IMR-90 (cell line): Measurements from ENCODE around the gene RRAGD. TPM values are rescaled to one million over a fixed set of nuclear protein-coding genes. Genes with fewer than 3 reads are reported as not detected.

Experiments
- ATAC-seq: fragments of 200-7000 bp; cut with Tn5 transposase; 2 replicates; pipeline ENCODE4 v1.9.1; 2020; ENCODE audit warnings: low read depth, mild to moderate bottlenecking, moderate library complexity
- BruUV-seq: library from RNA; stranded (reverse); fragments of 400-500 nt; replicated peaks from 2 replicates; lab custom pipeline; 2021; lab: Mats Ljungman, UMichigan
- CTCF ChIA-PET: fragments of 300-600 bp; formaldehyde crosslinking; extraction: SDS; loops from one replicate; lab custom pipeline; 2021; ENCODE audit warnings: antibody characterized with exemption; lab: Yijun Ruan, JAX
- POLR2A ChIA-PET: fragments of 300-600 bp; sonication (Branson Sonifier 250); formaldehyde crosslinking; loops from one replicate; lab custom pipeline; 2022; ENCODE audit warnings: antibody characterized with exemption; ENCODE audit not compliant: unreplicated experiment; lab: Charles Lee
- DNase-seq: peaks from one replicate; pipeline ENCODE4 v3.0.0; 2013
- H2AFZ ChIP-seq: replicated peaks from 2 replicates; pipeline ENCODE3; 2013; ENCODE audit warnings: low read length, mild to moderate bottlenecking; ENCODE audit not compliant: poor library complexity
- H2AK5ac ChIP-seq: 2 replicates; pipeline ENCODE4 v1.6.1; 2013; ENCODE audit warnings: low read depth, low read length, inconsistent platforms
- H2AK9ac ChIP-seq: replicated peaks from 2 replicates; pipeline ENCODE3; 2013; ENCODE audit warnings: mild to moderate bottlenecking, low read depth, low read length, moderate library complexity; ENCODE audit not compliant: poor library complexity
- H2BK120ac ChIP-seq: 2 replicates; pipeline ENCODE4 v1.6.1; 2013; ENCODE audit warnings: low read depth, low read length, inconsistent platforms
- H2BK15ac ChIP-seq: 3 replicates; pipeline ENCODE4 v1.6.1; 2013; ENCODE audit warnings: low read depth, low read length, inconsistent platforms
- H2BK20ac ChIP-seq: 2 replicates; pipeline ENCODE4 v1.6.1; 2013; ENCODE audit warnings: low read depth, mild to moderate bottlenecking, inconsistent platforms, low read length, moderate library complexity
- H2BK5ac ChIP-seq: 2 replicates; pipeline ENCODE4 v1.6.1; 2013; ENCODE audit warnings: mild to moderate bottlenecking, low read depth, low read length, inconsistent platforms; ENCODE audit not compliant: poor library complexity, severe bottlenecking
- H3K14ac ChIP-seq: replicated peaks from 2 replicates; pipeline ENCODE4 v1.6.1; 2013; ENCODE audit warnings: low read depth, low read length, inconsistent platforms
- H3K18ac ChIP-seq: 2 replicates; pipeline ENCODE4 v1.6.1; 2013; ENCODE audit warnings: low read depth, low read length, control low read depth
- H3K23ac ChIP-seq: 2 replicates; pipeline ENCODE4 v1.6.1; 2013; ENCODE audit warnings: low read depth, low read length, inconsistent platforms
- H3K27ac ChIP-seq: 2 replicates; pipeline ENCODE4 v1.5.1; 2013; ENCODE audit warnings: mild to moderate bottlenecking, control low read depth, low read length; ENCODE audit not compliant: insufficient read depth
- H3K27me3 ChIP-seq: 2 replicates; pipeline ENCODE4 v1.6.1; 2013; ENCODE audit warnings: low read length; ENCODE audit not compliant: control insufficient read depth, insufficient read depth
- H3K36me3 ChIP-seq: 2 replicates; pipeline ENCODE4 v1.6.1; 2013; ENCODE audit warnings: low read length, mixed read lengths; ENCODE audit not compliant: control insufficient read depth, insufficient read depth
- H3K4ac ChIP-seq: 2 replicates; pipeline ENCODE4 v1.6.1; 2013; ENCODE audit warnings: low read depth, low read length, inconsistent platforms
- H3K4me1 ChIP-seq: 2 replicates; pipeline ENCODE4 v1.6.1; 2013; ENCODE audit warnings: low read length, mixed read lengths; ENCODE audit not compliant: control insufficient read depth, insufficient read depth
- H3K4me2 ChIP-seq: 2 replicates; pipeline ENCODE4 v1.6.1; 2013; ENCODE audit warnings: low read depth, mild to moderate bottlenecking, control low read depth, low read length, moderate library complexity
- H3K4me3 ChIP-seq: 2 replicates; pipeline ENCODE4 v1.5.1; 2013; ENCODE audit warnings: low read depth, mild to moderate bottlenecking, control low read depth, low read length, moderate library complexity; ENCODE audit not compliant: insufficient read depth
- H3K56ac ChIP-seq: 2 replicates; pipeline ENCODE4 v1.6.1; 2013; ENCODE audit warnings: low read length, inconsistent platforms; ENCODE audit not compliant: insufficient read depth; ENCODE audit errors: extremely low read depth
- H3K79me1 ChIP-seq, 2 experiments: 2 replicates each; pipeline ENCODE4 v1.6.1; 2013; ENCODE audit warnings: low read length in 2 of 2, inconsistent platforms in 1 of 2, low read depth in 1 of 2
- H3K9ac ChIP-seq: 2 replicates; pipeline ENCODE4 v1.6.1; 2013; ENCODE audit warnings: low read depth, low read length, control low read depth
- H3K9me1 ChIP-seq: 2 replicates; pipeline ENCODE4 v1.6.1; 2013; ENCODE audit warnings: low read length, inconsistent platforms; ENCODE audit not compliant: insufficient read depth
- H3K9me3 ChIP-seq: 2 replicates; pipeline ENCODE4 v1.6.1; 2013; ENCODE audit warnings: low read length; ENCODE audit not compliant: control insufficient read depth, insufficient read depth
- H4K20me1 ChIP-seq: 2 replicates; pipeline ENCODE4 v1.6.1; 2013; ENCODE audit warnings: low read length, inconsistent platforms; ENCODE audit not compliant: insufficient read depth
- H4K5ac ChIP-seq: 2 replicates; pipeline ENCODE4 v1.6.1; 2013; ENCODE audit warnings: mild to moderate bottlenecking, low read depth, low read length, control low read depth
- H4K8ac ChIP-seq, 2 experiments: 2 replicates each; pipeline ENCODE4 v1.6.1; 2013; ENCODE audit warnings: low read depth in 2 of 2, low read length in 2 of 2, control low read depth in 1 of 2, inconsistent platforms in 1 of 2
- H4K91ac ChIP-seq: 2 replicates; pipeline ENCODE4 v1.6.1; 2013; ENCODE audit warnings: low read depth, low read length, inconsistent platforms; ENCODE audit not compliant: insufficient read depth
- BHLHE40 ChIP-seq: fragments of 150-350 bp; IDR thresholded peaks from 2 replicates; pipeline ENCODE4 v1.6.1; 2016; ENCODE audit warnings: mild to moderate bottlenecking, low read depth, low read length
- ELK1 ChIP-seq: fragments of 150-350 bp; IDR thresholded peaks from 2 replicates; pipeline ENCODE4 v1.6.1; 2016; ENCODE audit warnings: low read depth, mild to moderate bottlenecking, low read length, moderate library complexity, borderline replicate concordance
- MAFK ChIP-seq: IDR thresholded peaks from 2 replicates; pipeline ENCODE4 v1.6.1; 2012; ENCODE audit warnings: low read depth, low read length, improper control_type of control experiment
- MAZ ChIP-seq: IDR thresholded peaks from 2 replicates; pipeline ENCODE4 v1.6.1; 2012; ENCODE audit warnings: low read depth, mild to moderate bottlenecking, low read length, improper control_type of control experiment, moderate library complexity, borderline replicate concordance
- MXI1 ChIP-seq: IDR thresholded peaks from 2 replicates; pipeline ENCODE4 v1.6.1; 2012; ENCODE audit warnings: low read depth, mild to moderate bottlenecking, low read length, moderate library complexity, borderline replicate concordance
- NFE2L2 ChIP-seq: fragments of 150-350 bp; IDR thresholded peaks from 2 replicates; pipeline ENCODE4 v1.6.1; 2016; ENCODE audit warnings: low read depth, mild to moderate bottlenecking, low read length
- POLR2A ChIP-seq: IDR thresholded peaks from 2 replicates; pipeline ENCODE4 v1.6.1; 2012; ENCODE audit warnings: mild to moderate bottlenecking, low read depth, low read length
- RAD21 ChIP-seq: IDR thresholded peaks from 2 replicates; pipeline ENCODE4 v1.6.1; 2012; ENCODE audit warnings: low read length, improper control_type of control experiment
- RCOR1 ChIP-seq: IDR thresholded peaks from 2 replicates; pipeline ENCODE4 v1.6.1; 2012; ENCODE audit warnings: mild to moderate bottlenecking, low read length, improper control_type of control experiment; ENCODE audit not compliant: insufficient replicate concordance
- RFX5 ChIP-seq: IDR thresholded peaks from 2 replicates; pipeline ENCODE4 v1.8.0; 2012; ENCODE audit warnings: low read depth, mild to moderate bottlenecking, low read length, moderate library complexity
- USF2 ChIP-seq: fragments of 150-350 bp; IDR thresholded peaks from 2 replicates; pipeline ENCODE4 v1.6.1; 2017; ENCODE audit warnings: mild to moderate bottlenecking, antibody characterized with exemption, low read length, low read depth
- WGBS, 2 experiments: methylation state at CpG; one replicate each; pipeline versions ENCODE4 v1.1.5 to v1.1.7; 2013; ENCODE audit warnings: missing lambda C conversion rate in 2 of 2; ENCODE audit not compliant: insufficient read length in 1 of 2; ENCODE audit errors: extremely low coverage in 2 of 2; 5-methylcytosine and 5-hydroxymethylcytosine counted together
- dilution Hi-C: fragments of 300-500 bp; cut with HindIII; formaldehyde crosslinking; loops from one replicate; pipeline ENCODE4 v1.14.3; 2018; ENCODE audit warnings: low sequenced_read_pairs; ENCODE audit not compliant: unreplicated experiment
- in situ Hi-C: fragments of 300-500 bp; cut with MboI; formaldehyde crosslinking; loops from 3 replicates; pipeline ENCODE4 v1.14.3; 2019; ENCODE audit warnings: low sequenced_read_pairs, inconsistent platforms, mixed read lengths
- intact Hi-C: fragments of 100-400 bp; cut with micrococcal nuclease; formaldehyde crosslinking; loops from 2 replicates; pipeline ENCODE4 v1.10.0; 2022
- polyA plus RNA-seq, 3 experiments: library from polyadenylated mRNA; depleted of rRNA; stranded (reverse); fragments of >200 nt; gene quantifications; 2 replicates each; pipeline ENCODE4 v1.2.3, GENCODE V29; 2012; ENCODE audit warnings: low replicate concordance in 1 of 3
- total RNA-seq: library from RNA; depleted of rRNA; stranded (reverse); fragments of >200 nt; gene quantifications from 2 replicates; pipeline ENCODE4 v1.2.3, GENCODE V29; 2012

Gene RRAGD
- total and polyA plus RNA-seq, 2 of the 4 experiments (the other 2 are of a cell fraction): not detected

GRCh38 chr6:89379281-89379680 is 32.8 kb downstream of the RRAGD start:
- no peak overlapping the region for H2BK15ac ChIP-seq
- intact Hi-C loops: no loop called here
- no peaks in the 10 kb centered on the region for H3K9me1 ChIP-seq
- no peak for DNase-seq
- H2AK5ac ChIP-seq: no peak overlapping the region
- no TSS peak for BruUV-seq
- no peaks in the 10 kb centered on the region for H3K79me1 ChIP-seq
- H3K18ac ChIP-seq: no peak overlapping the region
- no peak overlapping the region for H3K4ac ChIP-seq
- H3K4me3 ChIP-seq: no peak overlapping the region
- H2AFZ ChIP-seq: no peak overlapping the region
- no peaks in the 10 kb centered on the region for H3K4me1 ChIP-seq
- H3K4me2 ChIP-seq: no peak overlapping the region
- no peak overlapping the region for H2BK120ac ChIP-seq
- H4K8ac ChIP-seq: no peak overlapping the region
- H2BK5ac ChIP-seq: no peak overlapping the region
- no peak overlapping the region for H3K23ac ChIP-seq
- H3K36me3 ChIP-seq: no peaks in the 10 kb centered on the region
- H3K9me3 ChIP-seq: no peaks in the 10 kb centered on the region
- H4K5ac ChIP-seq: no peak overlapping the region
- CTCF ChIA-PET: no interaction called here
- 10% methylated on average over 2 of the region's 5 CpGs; no CpG with 5 or more reads in 1 of the 2 experiments for WGBS, 2 experiments
- no peak for TF ChIP-seq MAFK
- no peak for TF ChIP-seq RFX5
- no peak for TF ChIP-seq POLR2A
- no peak for TF ChIP-seq RCOR1
- TF ChIP-seq MAZ: no peak
- TF ChIP-seq NFE2L2: no peak
- TF ChIP-seq USF2: no peak
- TF ChIP-seq MXI1: no peak
- TF ChIP-seq ELK1: no peak
- no peak for TF ChIP-seq RAD21
- no peak for TF ChIP-seq BHLHE40
- no peak overlapping the region for H4K91ac ChIP-seq
- no peak overlapping the region for H2BK20ac ChIP-seq
- dilution Hi-C loops: no loop called here
- H3K27me3 ChIP-seq: peaks cover 6% of the 10 kb centered on the region
- no peak overlapping the region for H3K27ac ChIP-seq
- POLR2A ChIA-PET: no interaction called here
- no peak overlapping the region for H3K9ac ChIP-seq
- no peak for ATAC-seq
- no peak overlapping the region for H3K56ac ChIP-seq
- no peak overlapping the region for H2AK9ac ChIP-seq
- no peak overlapping the region for H3K14ac ChIP-seq
- in situ Hi-C loops: no loop called here
- H4K20me1 ChIP-seq: no peaks in the 10 kb centered on the region
